GM23248 (cell line): ENCODE results near the gene PIK3C3. TPM values are rescaled to one million over a fixed set of nuclear protein-coding genes. Genes with fewer than 3 reads are reported as not detected.

Experiments used
- DNase-seq: peaks from one replicate; pipeline ENCODE4 v3.0.0-alpha.2; 2015
- H2AFZ ChIP-seq: fragments of 200-600 bp; sonication (generic); 2 replicates; pipeline ENCODE4 v1.6.1; 2016; ENCODE audit warnings: antibody characterized with exemption
- H3F3A ChIP-seq: fragments of 200-600 bp; sonication (generic); 2 replicates; pipeline ENCODE4 v1.6.1; 2016; ENCODE audit warnings: mild to moderate bottlenecking, antibody characterized with exemption, mixed run types; ENCODE audit not compliant: insufficient read depth
- H3K27ac ChIP-seq: fragments of 200-600 bp; sonication (generic); 2 replicates; pipeline ENCODE4 v1.5.1; 2016; ENCODE audit warnings: mild to moderate bottlenecking
- H3K27me3 ChIP-seq: fragments of 200-600 bp; sonication (generic); replicated peaks from 2 replicates; pipeline ENCODE4 v1.6.1; 2016; ENCODE audit warnings: mild to moderate bottlenecking; ENCODE audit not compliant: insufficient read depth
- H3K36me3 ChIP-seq: fragments of 200-600 bp; sonication (generic); 2 replicates; pipeline ENCODE4 v1.6.1; 2016; ENCODE audit warnings: low read depth, mild to moderate bottlenecking
- H3K4me1 ChIP-seq: fragments of 200-600 bp; sonication (generic); 2 replicates; pipeline ENCODE4 v1.6.1; 2016; ENCODE audit warnings: mild to moderate bottlenecking; ENCODE audit not compliant: insufficient read depth
- H3K4me2 ChIP-seq: fragments of 200-600 bp; sonication (generic); one replicate; pipeline ENCODE4 v1.6.1; 2016; ENCODE audit warnings: mild to moderate bottlenecking; ENCODE audit not compliant: unreplicated experiment
- H3K4me3 ChIP-seq: fragments of 200-600 bp; sonication (generic); 2 replicates; pipeline ENCODE4 v1.5.1; 2016; ENCODE audit warnings: mild to moderate bottlenecking
- H3K79me2 ChIP-seq: fragments of 200-600 bp; sonication (generic); 2 replicates; pipeline ENCODE4 v1.6.1; 2016; ENCODE audit warnings: mild to moderate bottlenecking; ENCODE audit not compliant: insufficient read depth
- H3K9ac ChIP-seq: fragments of 200-600 bp; sonication (generic); 2 replicates; pipeline ENCODE4 v1.6.1; 2016; ENCODE audit warnings: mild to moderate bottlenecking
- H3K9me2 ChIP-seq: fragments of 200-600 bp; sonication (generic); 2 replicates; pipeline ENCODE4 v1.6.1; 2016; ENCODE audit warnings: mixed run types, mild to moderate bottlenecking, moderate library complexity; ENCODE audit not compliant: insufficient read depth
- H3K9me3 ChIP-seq: fragments of 200-600 bp; sonication (generic); one replicate; pipeline ENCODE4 v1.6.1; 2017; ENCODE audit warnings: low read depth
- H4K20me1 ChIP-seq: fragments of 200-600 bp; sonication (generic); 2 replicates; pipeline ENCODE4 v1.6.0; 2016; ENCODE audit not compliant: insufficient read depth
- EZH2 ChIP-seq: fragments of 200-600 bp; sonication (generic); IDR thresholded peaks from 2 replicates; pipeline ENCODE4 v1.6.1; 2018; ENCODE audit warnings: antibody characterized with exemption, mild to moderate bottlenecking; ENCODE audit not compliant: insufficient read depth, poor library complexity, severe bottlenecking
- EZH2phosphoT487 ChIP-seq: fragments of 200-600 bp; sonication (generic); IDR thresholded peaks from 2 replicates; pipeline ENCODE4 v1.6.1; 2018; ENCODE audit warnings: antibody characterized with exemption, moderate library complexity, mild to moderate bottlenecking, low read depth; ENCODE audit not compliant: insufficient read depth
- WGBS, 2 experiments: methylation state at CpG; one replicate each; pipeline ENCODE4 v1.1.6; 2015 to 2017; ENCODE audit warnings: low lambda C conversion rate in 2 of 2, low coverage in 1 of 2; ENCODE audit errors: missing lambda C conversion rate in 2 of 2; 5-methylcytosine and 5-hydroxymethylcytosine counted together
- in situ Hi-C: fragments of 300-500 bp; cut with MboI; formaldehyde crosslinking; loops from 2 replicates; pipeline ENCODE4 v1.15.0; 2020
- polyA plus RNA-seq: library from polyadenylated mRNA; unstranded; fragments of >200 nt; fragmentation: Nextera tagmentation; extraction: Ambion mirVana; gene quantifications from 2 replicates; pipeline ENCODE4 v1.2.1, GENCODE V29; 2016
- total RNA-seq: library from RNA; depleted of rRNA; stranded (reverse); fragments of >200 nt; shearing (Covaris generic); gene quantifications from 2 replicates; pipeline ENCODE4 v1.2.3, GENCODE V29; 2014

The PIK3C3 gene
- total and polyA plus RNA-seq, 2 experiments from 2014 or later = 45.0 to 50.3 TPM

GRCh38 chr18:42011053-42011452 lies 56.0 kb downstream of the PIK3C3 start:
- no peak overlapping the region for H3K4me2 ChIP-seq
- H3K9ac ChIP-seq = no peak overlapping the region
- TF ChIP-seq EZH2 = no peak
- no peak for TF ChIP-seq EZH2phosphoT487
- H3K27me3 ChIP-seq = no peaks in the 10 kb centered on the region
- H3K79me2 ChIP-seq = peaks cover 36% of the 10 kb centered on the region
- H3K27ac ChIP-seq = no peak overlapping the region
- 98 to 99% methylated on average over 4 of the region's 4 CpGs for WGBS, 2 experiments
- no peaks in the 10 kb centered on the region for H3K9me2 ChIP-seq
- H2AFZ ChIP-seq = no peak overlapping the region
- no peaks in the 10 kb centered on the region for H3K4me1 ChIP-seq
- no peak overlapping the region for H3K4me3 ChIP-seq
- H3K36me3 ChIP-seq = peaks cover 60% of the 10 kb centered on the region
- no peak for DNase-seq
- H3K9me3 ChIP-seq = no peaks in the 10 kb centered on the region
- 0 out of 2 replicates have a peak, but pooled peaks cover 16% of the 10 kb centered on the region for H3F3A ChIP-seq
- H4K20me1 ChIP-seq = no peaks in the 10 kb centered on the region
- in situ Hi-C loops = no loop called here

- no peak for DNase-seq
- TF ChIP-seq EZH2phosphoT487 = no peak
- TF ChIP-seq EZH2 = no peak
Observed at GRCh38 chr18:42018831-42019230, 63.8 kb downstream of the PIK3C3 start.

GRCh38 chr18:42024131-42024530 lies 69.1 kb downstream of the PIK3C3 start:
- Histone ChIP-seq H3K36me3 (peaks cover 47% of the 10 kb centered on the region), H4K20me1 (no peaks in the 10 kb centered on the region), H3K4me2 (no peak overlapping the region), H3K9ac (no peak overlapping the region), H3K27ac (no peak overlapping the region), H2AFZ (no peak overlapping the region), H3K9me3 (no peaks in the 10 kb centered on the region), H3K9me2 (no peaks in the 10 kb centered on the region), H3K4me1 (no peaks in the 10 kb centered on the region), H3F3A (peaks cover 13% of the 10 kb centered on the region; the same call in 1 of the 2 replicates), H3K27me3 (no peaks in the 10 kb centered on the region), H3K4me3 (no peak overlapping the region), H3K79me2 (0 out of 2 replicates have a peak, but pooled peaks cover 2% of the 10 kb centered on the region)
- WGBS, 2 experiments = 86 to 95% methylated on average over 1 of the region's 1 CpG
- in situ Hi-C loops = no loop called here
- DNase-seq = no peak
- TF ChIP-seq EZH2phosphoT487 (no peak), EZH2 (no peak)

More at GRCh38 chr18:42018831-42019230, 63.8 kb downstream of the PIK3C3 start:
- no peaks in the 10 kb centered on the region for H3K4me1 ChIP-seq
- no peak overlapping the region for H2AFZ ChIP-seq
- no peaks in the 10 kb centered on the region for H3K9me3 ChIP-seq
- 98 to 99% methylated on average over 4 of the region's 4 CpGs for WGBS, 2 experiments
- H3K79me2 ChIP-seq = peaks cover 4% of the 10 kb centered on the region; the same call in 1 of the 2 replicates
- no peaks in the 10 kb centered on the region for H3F3A ChIP-seq
- no peaks in the 10 kb centered on the region for H3K9me2 ChIP-seq
- H3K27ac ChIP-seq = no peak overlapping the region
- H3K4me3 ChIP-seq = no peak overlapping the region
- peaks cover 78% of the 10 kb centered on the region for H3K36me3 ChIP-seq
- no peak overlapping the region for H3K9ac ChIP-seq
- no peaks in the 10 kb centered on the region for H4K20me1 ChIP-seq
- no peak overlapping the region for H3K4me2 ChIP-seq
- in situ Hi-C loops = no loop called here
- no peaks in the 10 kb centered on the region for H3K27me3 ChIP-seq

- Histone ChIP-seq H3K9me3 (no peaks in the 10 kb centered on the region), H3K27ac (no peak overlapping the region), H2AFZ (no peak overlapping the region), H3K9me2 (no peaks in the 10 kb centered on the region), H3F3A (peaks cover 13% of the 10 kb centered on the region; the same call in 1 of the 2 replicates), H3K4me2 (no peak overlapping the region), H3K36me3 (peaks cover 36% of the 10 kb centered on the region), H3K4me1 (no peaks in the 10 kb centered on the region), H4K20me1 (no peaks in the 10 kb centered on the region), H3K4me3 (no peak overlapping the region), H3K9ac (no peak overlapping the region), H3K27me3 (no peaks in the 10 kb centered on the region), H3K79me2 (no peaks in the 10 kb centered on the region)
- no peak for DNase-seq
- 100% methylated on average over 1 of the region's 1 CpG for WGBS, 2 experiments
- TF ChIP-seq EZH2phosphoT487 = no peak
- TF ChIP-seq EZH2 = no peak
- in situ Hi-C loops = no loop called here
Observed at GRCh38 chr18:42025491-42025890, 70.5 kb downstream of the PIK3C3 start.
